ENCODE measurements around the gene PLAC1. TPM values are rescaled to one million over a fixed set of nuclear protein-coding genes. Genes with fewer than 3 reads are reported as not detected.

The PLAC1 gene
- total RNA-seq, 4 donors from 2014 or later: 1.9 TPM; not detected in 3

GRCh38 chrX:134679644-134680043 is 21.4 kb upstream of the PLAC1 start:
- Histone ChIP-seq H3K27me3 (no peaks in the 10 kb centered on the region), H3K27ac (no peak overlapping the region), H3K4me1 (no peaks in the 10 kb centered on the region), H3K4me3 (no peak overlapping the region), H3K36me3 (no peaks in the 10 kb centered on the region), H3K9me3 (no peaks in the 10 kb centered on the region)
- no peak for DNase-seq
- intact Hi-C loops (cut with DNase I; ENCODE audit: low total_unique reads): no loop called here
- TF ChIP-seq POLR2A (IDR thresholded peaks at IDR 0.05) (no peak), CTCF (IDR thresholded peaks at IDR 0.05) (no peak)

GRCh38 chrX:134679221-134679620 is 20.9 kb upstream of the PLAC1 start:
- Histone ChIP-seq H3K9me3 (no peaks in the 10 kb centered on the region), H3K27me3 (no peaks in the 10 kb centered on the region), H3K27ac (no peak overlapping the region), H3K4me1 (no peaks in the 10 kb centered on the region), H3K4me3 (no peak overlapping the region), H3K36me3 (no peaks in the 10 kb centered on the region)
- intact Hi-C loops (cut with DNase I; ENCODE audit: low total_unique reads): no loop called here
- TF ChIP-seq CTCF (IDR thresholded peaks at IDR 0.05) (no peak), POLR2A (IDR thresholded peaks at IDR 0.05) (no peak)
- peak in 1 of 2 donors; percentile 20 for DNase-seq

- Histone ChIP-seq H3K36me3 (no peaks in the 10 kb centered on the region), H3K27ac (no peak overlapping the region), H3K4me3 (no peak overlapping the region), H3K4me1 (no peaks in the 10 kb centered on the region), H3K9me3 (no peaks in the 10 kb centered on the region), H3K27me3 (no peaks in the 10 kb centered on the region)
- DNase-seq: no peak
- intact Hi-C loops (cut with DNase I; ENCODE audit: low total_unique reads): no loop called here
- TF ChIP-seq CTCF (IDR thresholded peaks at IDR 0.05): no peak
- TF ChIP-seq POLR2A (IDR thresholded peaks at IDR 0.05): no peak
Measured at GRCh38 chrX:134677332-134677731, 19.1 kb upstream of the PLAC1 start.

- H3K4me1 ChIP-seq: no peaks in the 10 kb centered on the region
- no peaks in the 10 kb centered on the region for H3K9me3 ChIP-seq
- H3K4me3 ChIP-seq: no peak overlapping the region
- no peaks in the 10 kb centered on the region for H3K27me3 ChIP-seq
- no peak overlapping the region for H3K27ac ChIP-seq
- intact Hi-C loops (cut with DNase I; ENCODE audit: low total_unique reads): no loop called here
- no peaks in the 10 kb centered on the region for H3K36me3 ChIP-seq
- no peak for TF ChIP-seq POLR2A (IDR thresholded peaks at IDR 0.05)
- no peak for TF ChIP-seq CTCF (IDR thresholded peaks at IDR 0.05)
- DNase-seq: no peak
Measured at GRCh38 chrX:134676436-134676835, 18.2 kb upstream of the PLAC1 start.

- Histone ChIP-seq H3K4me1 (no peaks in the 10 kb centered on the region), H3K27me3 (no peaks in the 10 kb centered on the region), H3K9me3 (no peaks in the 10 kb centered on the region), H3K4me3 (no peak overlapping the region), H3K27ac (no peak overlapping the region), H3K36me3 (no peaks in the 10 kb centered on the region)
- no peak for DNase-seq
- TF ChIP-seq POLR2A (IDR thresholded peaks at IDR 0.05): no peak
- no peak for TF ChIP-seq CTCF (IDR thresholded peaks at IDR 0.05)
- intact Hi-C loops (cut with DNase I; ENCODE audit: low total_unique reads): no loop called here
Measured at GRCh38 chrX:134673123-134673522, 14.9 kb upstream of the PLAC1 start.

All from uterus (tissue), 4 donors.